ENCODE data around the gene CLCN2. TPM values are rescaled to one million over a fixed set of nuclear protein-coding genes. Genes with fewer than 3 reads are reported as not detected.

Gene CLCN2
- total RNA-seq, 6 experiments from 2014 or later = 1.8 to 2.9 (median 2.5) TPM

DNA sequence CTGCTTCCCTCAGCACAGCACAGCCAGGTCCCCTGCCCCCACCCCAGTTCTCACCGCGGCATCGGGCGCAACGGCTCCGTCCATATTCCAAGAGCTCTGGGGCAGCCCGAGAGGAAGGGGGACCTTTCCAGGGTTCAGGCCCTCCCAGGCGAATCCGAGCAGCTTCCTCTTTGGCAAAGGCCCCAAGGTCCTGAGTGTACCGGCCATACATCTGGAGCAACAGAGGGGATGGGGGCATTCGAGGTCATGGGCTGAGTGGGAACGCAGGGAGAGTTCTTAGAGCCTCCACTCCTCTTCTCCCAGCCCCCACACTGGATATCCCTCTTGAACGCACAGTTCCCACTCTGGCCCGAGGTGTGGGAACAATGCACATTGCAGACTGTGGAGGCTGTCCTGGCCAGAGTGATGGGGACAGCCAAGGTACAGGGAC lies 2.5 kb downstream of the CLCN2 start:
- H3K9me3 ChIP-seq = no peaks in the 10 kb centered on the region
- ATAC-seq (no peak), DNase-seq (peak in 2 of 3 donors; percentile 42 to 47)
- H3K27me3 ChIP-seq = no peaks in the 10 kb centered on the region
- no peak for TF ChIP-seq POLR2A (IDR thresholded peaks at IDR 0.05)
- TF ChIP-seq, protein P1, sequence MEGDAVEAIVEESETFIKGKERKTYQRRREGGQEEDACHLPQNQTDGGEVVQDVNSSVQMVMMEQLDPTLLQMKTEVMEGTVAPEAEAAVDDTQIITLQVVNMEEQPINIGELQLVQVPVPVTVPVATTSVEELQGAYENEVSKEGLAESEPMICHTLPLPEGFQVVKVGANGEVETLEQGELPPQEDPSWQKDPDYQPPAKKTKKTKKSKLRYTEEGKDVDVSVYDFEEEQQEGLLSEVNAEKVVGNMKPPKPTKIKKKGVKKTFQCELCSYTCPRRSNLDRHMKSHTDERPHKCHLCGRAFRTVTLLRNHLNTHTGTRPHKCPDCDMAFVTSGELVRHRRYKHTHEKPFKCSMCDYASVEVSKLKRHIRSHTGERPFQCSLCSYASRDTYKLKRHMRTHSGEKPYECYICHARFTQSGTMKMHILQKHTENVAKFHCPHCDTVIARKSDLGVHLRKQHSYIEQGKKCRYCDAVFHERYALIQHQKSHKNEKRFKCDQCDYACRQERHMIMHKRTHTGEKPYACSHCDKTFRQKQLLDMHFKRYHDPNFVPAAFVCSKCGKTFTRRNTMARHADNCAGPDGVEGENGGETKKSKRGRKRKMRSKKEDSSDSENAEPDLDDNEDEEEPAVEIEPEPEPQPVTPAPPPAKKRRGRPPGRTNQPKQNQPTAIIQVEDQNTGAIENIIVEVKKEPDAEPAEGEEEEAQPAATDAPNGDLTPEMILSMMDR (IDR thresholded peaks at IDR 0.05) = no peak
- H3K4me3 ChIP-seq = no peak overlapping the region
- 46% methylated on average over 6 of the region's 14 CpGs for WGBS (ENCODE audit: insufficient coverage, low coverage, low lambda C conversion rate, missing lambda C conversion rate)
- intact Hi-C loops (cut with DNase I) = no loop called here
- peaks cover 0 to 12% (median 3%) of the 10 kb centered on the region in 4 donors for H3K4me1 ChIP-seq
- H3K27ac ChIP-seq = no peak overlapping the region
- H3K36me3 ChIP-seq = no peaks in the 10 kb centered on the region

DNA sequence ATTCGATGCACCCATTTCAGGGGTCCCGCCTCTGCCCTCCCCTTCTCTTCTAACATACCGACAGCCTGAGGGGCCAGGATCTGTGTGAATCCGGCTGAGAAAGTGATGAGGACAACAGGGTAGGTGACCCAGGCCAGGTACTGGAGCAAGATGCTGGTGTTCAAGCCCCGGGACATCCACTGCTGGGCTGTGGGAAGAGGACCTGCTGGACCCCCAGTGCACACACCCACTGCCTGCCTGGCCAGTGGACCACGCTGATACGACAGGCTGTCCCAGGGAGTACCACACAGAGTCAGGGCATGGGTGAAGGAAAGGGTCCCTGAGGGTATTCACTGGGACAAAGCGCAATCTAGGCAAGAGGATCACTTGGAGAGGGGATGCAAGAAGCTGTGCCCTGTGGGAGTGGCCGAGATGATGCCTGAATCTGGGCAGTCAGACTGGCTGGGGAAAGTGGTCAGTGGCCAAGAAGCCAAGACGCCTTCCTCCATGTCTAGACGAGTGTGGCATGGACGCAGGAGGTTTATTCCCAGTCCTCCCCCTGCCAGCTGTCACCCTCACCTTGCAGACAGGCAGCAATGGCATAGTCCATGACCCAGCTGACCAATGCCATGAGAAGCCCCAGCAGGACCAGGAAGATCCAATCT lies 3.2 kb downstream of the CLCN2 start:
- 86% methylated on average over 2 of the region's 12 CpGs for whole genome bisulfite sequencing (ENCODE audit: insufficient coverage, low coverage, low lambda C conversion rate, missing lambda C conversion rate)
- DNase-seq = peak in 1 of 3 donors; percentile 37

DNA sequence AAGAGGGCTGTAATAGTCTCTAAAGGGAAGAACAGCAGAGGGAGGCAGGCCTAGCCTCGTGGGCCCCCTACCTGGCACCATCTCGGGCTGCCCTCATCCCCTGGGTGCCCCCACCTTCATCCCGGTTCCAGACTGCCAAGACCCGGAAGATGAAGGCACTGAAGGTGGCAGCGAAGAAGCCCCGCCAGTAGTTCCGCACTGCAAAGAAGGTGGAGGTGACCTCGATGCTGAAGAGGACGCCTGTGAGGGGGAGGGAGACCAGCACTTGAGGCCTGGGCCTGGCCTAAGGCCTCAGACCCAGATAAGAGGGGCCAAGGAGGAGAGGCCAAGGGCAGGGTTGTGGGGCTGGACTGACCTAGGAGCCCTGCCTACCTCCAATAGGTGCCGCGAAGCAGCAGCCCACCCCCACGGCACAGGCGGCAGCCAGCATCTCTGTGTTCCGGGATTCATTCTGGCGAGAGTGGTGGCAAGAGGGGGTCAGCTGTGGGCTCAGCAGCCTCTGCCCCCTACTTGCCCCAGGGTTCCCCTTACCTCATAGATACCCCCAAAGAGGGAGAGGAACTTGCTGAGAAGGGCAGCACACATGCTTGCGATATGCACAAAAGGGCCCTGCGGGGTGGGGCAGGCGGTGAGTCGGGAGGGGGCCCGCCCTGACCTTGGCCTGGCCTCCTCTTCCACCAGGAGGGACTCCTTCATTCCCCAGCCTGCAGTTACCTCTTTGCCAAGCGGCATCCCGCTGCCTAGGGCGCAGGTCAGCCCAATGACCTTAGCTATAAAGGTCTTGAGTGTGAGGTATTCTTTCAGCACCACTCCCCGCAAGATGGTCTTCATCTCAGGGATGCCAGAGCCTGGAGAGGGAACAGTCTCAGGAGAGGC lies 3.9 kb downstream of the CLCN2 start:
- no peak overlapping the region for H3K27ac ChIP-seq
- no peak for ATAC-seq
- H3K36me3 ChIP-seq = no peaks in the 10 kb centered on the region
- WGBS (ENCODE audit: insufficient coverage, low coverage, low lambda C conversion rate, missing lambda C conversion rate) = 83% methylated on average over 11 of the region's 24 CpGs
- peak in 1 of 3 donors; percentile 35 for DNase-seq
- H3K4me1 ChIP-seq = peaks cover 0 to 9% (median 3%) of the 10 kb centered on the region in 4 donors
- intact Hi-C loops (cut with DNase I) = no loop called here
- no peak overlapping the region for H3K4me3 ChIP-seq
- no peaks in the 10 kb centered on the region for H3K9me3 ChIP-seq
- TF ChIP-seq, protein P1 (IDR thresholded peaks at IDR 0.05) = no peak
- no peak for TF ChIP-seq POLR2A (IDR thresholded peaks at IDR 0.05)
- no peaks in the 10 kb centered on the region for H3K27me3 ChIP-seq

More for the DNA sequence above, 3.2 kb downstream of the CLCN2 start:
- H3K36me3 ChIP-seq = no peaks in the 10 kb centered on the region
- no peak overlapping the region for H3K4me3 ChIP-seq
- intact Hi-C loops (cut with DNase I) = no loop called here
- H3K9me3 ChIP-seq = no peaks in the 10 kb centered on the region
- no peaks in the 10 kb centered on the region for H3K27me3 ChIP-seq
- H3K27ac ChIP-seq = no peak overlapping the region
- peaks cover 0 to 7% (median 2%) of the 10 kb centered on the region in 4 donors for H3K4me1 ChIP-seq
- ATAC-seq = no peak
- TF ChIP-seq, protein P1 (IDR thresholded peaks at IDR 0.05) = no peak
- TF ChIP-seq POLR2A (IDR thresholded peaks at IDR 0.05) = no peak

DNA sequence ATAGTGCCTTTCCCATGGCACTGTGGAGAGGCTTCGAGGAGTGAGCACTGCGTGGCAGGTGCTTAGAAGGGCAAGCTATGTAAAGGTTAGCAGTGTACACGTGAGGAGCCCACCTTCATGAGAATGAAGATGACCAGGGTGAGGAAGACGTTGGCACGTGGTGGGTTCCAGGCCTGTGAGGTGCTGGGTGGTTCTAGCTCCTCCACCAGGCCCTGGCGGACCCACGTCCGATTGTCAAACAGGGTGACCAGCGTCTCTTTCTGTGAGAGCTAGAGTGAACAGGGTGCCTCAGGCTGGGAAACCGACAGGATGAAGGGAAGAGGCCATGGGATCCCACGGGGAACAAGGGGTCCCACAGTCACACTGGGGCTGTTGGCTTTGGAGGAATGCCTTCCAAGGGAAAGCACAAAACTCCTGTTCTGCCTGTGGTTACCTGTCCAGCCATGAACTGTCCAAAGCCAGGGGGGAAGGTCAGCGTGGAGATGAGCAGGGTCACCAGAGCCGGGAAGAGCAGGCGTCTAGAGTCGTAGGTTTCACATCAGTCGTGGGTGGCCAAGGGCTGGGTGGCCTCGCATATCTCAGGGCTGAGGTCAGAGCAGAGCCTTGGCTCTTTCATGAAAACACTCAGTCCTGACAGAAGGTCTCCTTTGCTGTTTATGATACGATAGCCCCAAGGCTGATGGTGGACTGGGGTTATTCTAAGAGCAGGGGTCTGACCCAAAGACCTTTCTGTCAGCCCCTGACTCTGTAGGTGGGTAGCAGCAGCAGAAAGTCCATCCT lies 6.0 kb downstream of the CLCN2 start:
- ATAC-seq = no peak
- no peaks in the 10 kb centered on the region for H3K9me3 ChIP-seq
- peaks cover 0 to 17% (median 7%) of the 10 kb centered on the region in 4 donors for H3K4me1 ChIP-seq
- no peak for TF ChIP-seq POLR2A (IDR thresholded peaks at IDR 0.05)
- TF ChIP-seq, protein P1 (IDR thresholded peaks at IDR 0.05) = no peak
- H3K27ac ChIP-seq = no peak overlapping the region
- WGBS (ENCODE audit: insufficient coverage, low coverage, low lambda C conversion rate, missing lambda C conversion rate) = 66% methylated on average over 6 of the region's 18 CpGs
- DNase-seq = peak in 1 of 3 donors; percentile 37
- no peak overlapping the region for H3K4me3 ChIP-seq
- no peaks in the 10 kb centered on the region for H3K27me3 ChIP-seq
- intact Hi-C loops (cut with DNase I) = no loop called here
- no peaks in the 10 kb centered on the region for H3K36me3 ChIP-seq
